ENCODE measurements around the gene NEDD4L. TPM values are rescaled to one million over a fixed set of nuclear protein-coding genes. Genes with fewer than 3 reads are reported as not detected.

Gene NEDD4L
- total and polyA plus RNA-seq, 4 donors = 10.2 to 20.3 (median 13.2) TPM

DNA sequence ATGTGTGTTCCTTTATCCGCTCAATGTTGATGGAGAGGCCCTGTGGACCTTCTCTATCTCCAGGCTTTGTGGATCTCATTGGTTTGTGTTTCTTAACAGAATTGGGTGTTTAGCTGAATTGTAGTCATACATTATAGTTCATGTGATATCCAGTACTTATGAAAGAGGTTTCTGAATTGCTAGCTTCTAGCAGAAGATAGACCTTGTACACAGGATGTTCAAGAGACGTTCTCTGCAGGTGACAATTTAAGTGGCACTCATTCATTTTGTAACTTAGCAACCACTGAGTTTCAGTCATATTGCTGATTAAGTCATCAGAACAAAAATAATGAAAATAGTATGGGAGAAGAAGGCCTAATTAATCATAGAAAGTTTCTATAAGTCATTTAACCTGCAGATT lies 305.6 kb downstream of the NEDD4L start (continued):
- TF ChIP-seq, protein P1, sequence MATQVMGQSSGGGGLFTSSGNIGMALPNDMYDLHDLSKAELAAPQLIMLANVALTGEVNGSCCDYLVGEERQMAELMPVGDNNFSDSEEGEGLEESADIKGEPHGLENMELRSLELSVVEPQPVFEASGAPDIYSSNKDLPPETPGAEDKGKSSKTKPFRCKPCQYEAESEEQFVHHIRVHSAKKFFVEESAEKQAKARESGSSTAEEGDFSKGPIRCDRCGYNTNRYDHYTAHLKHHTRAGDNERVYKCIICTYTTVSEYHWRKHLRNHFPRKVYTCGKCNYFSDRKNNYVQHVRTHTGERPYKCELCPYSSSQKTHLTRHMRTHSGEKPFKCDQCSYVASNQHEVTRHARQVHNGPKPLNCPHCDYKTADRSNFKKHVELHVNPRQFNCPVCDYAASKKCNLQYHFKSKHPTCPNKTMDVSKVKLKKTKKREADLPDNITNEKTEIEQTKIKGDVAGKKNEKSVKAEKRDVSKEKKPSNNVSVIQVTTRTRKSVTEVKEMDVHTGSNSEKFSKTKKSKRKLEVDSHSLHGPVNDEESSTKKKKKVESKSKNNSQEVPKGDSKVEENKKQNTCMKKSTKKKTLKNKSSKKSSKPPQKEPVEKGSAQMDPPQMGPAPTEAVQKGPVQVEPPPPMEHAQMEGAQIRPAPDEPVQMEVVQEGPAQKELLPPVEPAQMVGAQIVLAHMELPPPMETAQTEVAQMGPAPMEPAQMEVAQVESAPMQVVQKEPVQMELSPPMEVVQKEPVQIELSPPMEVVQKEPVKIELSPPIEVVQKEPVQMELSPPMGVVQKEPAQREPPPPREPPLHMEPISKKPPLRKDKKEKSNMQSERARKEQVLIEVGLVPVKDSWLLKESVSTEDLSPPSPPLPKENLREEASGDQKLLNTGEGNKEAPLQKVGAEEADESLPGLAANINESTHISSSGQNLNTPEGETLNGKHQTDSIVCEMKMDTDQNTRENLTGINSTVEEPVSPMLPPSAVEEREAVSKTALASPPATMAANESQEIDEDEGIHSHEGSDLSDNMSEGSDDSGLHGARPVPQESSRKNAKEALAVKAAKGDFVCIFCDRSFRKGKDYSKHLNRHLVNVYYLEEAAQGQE (IDR thresholded peaks at IDR 0.05) = no peak
- TF ChIP-seq NR2F2 (IDR thresholded peaks at IDR 0.05) = no peak

DNA sequence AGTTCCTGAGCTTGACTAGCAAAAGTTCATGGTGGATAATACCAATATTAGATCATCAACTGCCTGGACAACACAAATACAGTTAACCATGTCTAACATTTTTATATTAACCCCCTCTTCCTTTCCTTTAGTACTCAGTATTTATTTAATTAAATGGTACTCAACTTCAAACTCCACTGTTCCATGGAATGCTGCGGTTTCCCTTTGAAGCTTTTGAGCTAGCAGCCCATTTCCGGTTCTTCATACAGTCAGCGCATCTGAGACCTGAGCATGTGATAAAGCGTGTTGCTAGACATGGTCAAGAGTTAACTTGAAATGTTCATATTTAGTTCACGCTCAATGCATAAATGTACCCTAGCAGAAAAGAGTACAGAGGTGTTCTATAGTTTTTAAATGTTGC lies 306.5 kb downstream of the NEDD4L start:
- peaks cover 0 to 4% (median 0%) of the 10 kb centered on the region in 4 donors for H3K36me3 ChIP-seq (ENCODE audit: control insufficient read depth in 4 of 4, insufficient read depth in 3 of 4, low read depth in 1 of 4, low read length in 3 of 4)
- H3K27me3 ChIP-seq (ENCODE audit: control insufficient read depth in 4 of 4, insufficient read depth in 4 of 4, low read length in 3 of 4) = no peaks in the 10 kb centered on the region
- no peak overlapping the region for H3K9ac ChIP-seq (ENCODE audit: low read depth in 1 of 2, low read length in 2 of 2)
- H3K9me3 ChIP-seq (ENCODE audit: control insufficient read depth in 4 of 4, low read length in 3 of 4) = no peaks in the 10 kb centered on the region
- no peak for TF ChIP-seq FOXA1 (IDR thresholded peaks at IDR 0.05)
- TF ChIP-seq RAD21 (IDR thresholded peaks at IDR 0.05) = no peak
- TF ChIP-seq, protein P2, sequence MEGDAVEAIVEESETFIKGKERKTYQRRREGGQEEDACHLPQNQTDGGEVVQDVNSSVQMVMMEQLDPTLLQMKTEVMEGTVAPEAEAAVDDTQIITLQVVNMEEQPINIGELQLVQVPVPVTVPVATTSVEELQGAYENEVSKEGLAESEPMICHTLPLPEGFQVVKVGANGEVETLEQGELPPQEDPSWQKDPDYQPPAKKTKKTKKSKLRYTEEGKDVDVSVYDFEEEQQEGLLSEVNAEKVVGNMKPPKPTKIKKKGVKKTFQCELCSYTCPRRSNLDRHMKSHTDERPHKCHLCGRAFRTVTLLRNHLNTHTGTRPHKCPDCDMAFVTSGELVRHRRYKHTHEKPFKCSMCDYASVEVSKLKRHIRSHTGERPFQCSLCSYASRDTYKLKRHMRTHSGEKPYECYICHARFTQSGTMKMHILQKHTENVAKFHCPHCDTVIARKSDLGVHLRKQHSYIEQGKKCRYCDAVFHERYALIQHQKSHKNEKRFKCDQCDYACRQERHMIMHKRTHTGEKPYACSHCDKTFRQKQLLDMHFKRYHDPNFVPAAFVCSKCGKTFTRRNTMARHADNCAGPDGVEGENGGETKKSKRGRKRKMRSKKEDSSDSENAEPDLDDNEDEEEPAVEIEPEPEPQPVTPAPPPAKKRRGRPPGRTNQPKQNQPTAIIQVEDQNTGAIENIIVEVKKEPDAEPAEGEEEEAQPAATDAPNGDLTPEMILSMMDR (IDR thresholded peaks at IDR 0.05; ENCODE audit: low read depth, low read length, missing input control) = no peak
- H3K4me3 ChIP-seq (ENCODE audit: low read depth in 1 of 3, low read length in 3 of 3) = no peak overlapping the region
- no peak overlapping the region for H3K27ac ChIP-seq (ENCODE audit: low read depth in 1 of 2, low read length in 2 of 2)
- H3K4me1 ChIP-seq (ENCODE audit: control insufficient read depth in 4 of 4, insufficient read depth in 4 of 4, low read length in 3 of 4) = no peaks in the 10 kb centered on the region
- no peak for DNase-seq (ENCODE audit: low spot score)
- 98% methylated on average over 5 of the region's 5 CpGs for WGBS

DNA sequence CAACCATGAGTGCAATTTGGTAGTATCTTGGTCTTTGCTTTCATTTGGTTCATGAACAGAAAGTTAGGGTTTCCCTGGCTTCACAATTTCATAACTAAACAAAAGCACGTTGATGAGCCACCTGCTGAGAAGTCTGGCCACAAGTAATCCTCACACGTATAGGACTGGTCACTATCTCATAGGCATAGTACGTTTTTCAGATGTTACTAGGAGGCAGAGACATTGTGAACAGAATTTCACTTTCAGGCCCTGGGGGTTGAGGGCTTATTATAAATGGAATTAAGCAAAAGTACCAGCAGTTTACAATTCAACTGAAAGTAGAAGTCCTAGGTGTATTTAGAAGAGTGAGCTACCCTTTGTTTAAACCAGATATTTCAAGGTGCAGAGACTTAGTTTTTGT lies 307.8 kb downstream of the NEDD4L start:
- WGBS = 95% methylated on average over 3 of the region's 3 CpGs
- H3K9ac ChIP-seq (ENCODE audit: low read depth in 1 of 2, low read length in 2 of 2) = no peak overlapping the region
- H3K4me1 ChIP-seq (ENCODE audit: control insufficient read depth in 4 of 4, insufficient read depth in 4 of 4, low read length in 3 of 4) = no peaks in the 10 kb centered on the region
- H3K27ac ChIP-seq (ENCODE audit: low read depth in 1 of 2, low read length in 2 of 2) = no peak overlapping the region
- no peaks in the 10 kb centered on the region for H3K27me3 ChIP-seq (ENCODE audit: control insufficient read depth in 4 of 4, insufficient read depth in 4 of 4, low read length in 3 of 4)
- peaks cover 0 to 4% (median 0%) of the 10 kb centered on the region in 4 donors for H3K36me3 ChIP-seq (ENCODE audit: control insufficient read depth in 4 of 4, insufficient read depth in 3 of 4, low read depth in 1 of 4, low read length in 3 of 4)
- DNase-seq (ENCODE audit: low spot score) = no peak
- H3K4me3 ChIP-seq (ENCODE audit: low read depth in 1 of 3, low read length in 3 of 3) = no peak overlapping the region
- H3K9me3 ChIP-seq (ENCODE audit: control insufficient read depth in 4 of 4, low read length in 3 of 4) = no peaks in the 10 kb centered on the region
- TF ChIP-seq HNF4A (conservative IDR thresholded peaks at IDR 0.05) (no peak), RAD21 (IDR thresholded peaks at IDR 0.05) (no peak), RXRA (IDR thresholded peaks at IDR 0.05) (no peak), FOXA1 (IDR thresholded peaks at IDR 0.05) (no peak), SP1 (IDR thresholded peaks at IDR 0.05) (no peak), TAF1 (conservative IDR thresholded peaks at IDR 0.05) (no peak), FOXA2 (IDR thresholded peaks at IDR 0.05) (no peak), GABPA (IDR thresholded peaks at IDR 0.05 in 1 of 2, conservative IDR thresholded peaks at IDR 0.05 in 1 of 2) (no peak), NR2F2 (IDR thresholded peaks at IDR 0.05) (no peak), HNF4G (IDR thresholded peaks at IDR 0.05) (no peak), JUND (IDR thresholded peaks at IDR 0.05) (no peak), EGR1 (IDR thresholded peaks at IDR 0.05; ENCODE audit: low read depth in 2 of 2) (no peak), YY1 (IDR thresholded peaks at IDR 0.05) (no peak)
- TF ChIP-seq, protein P3, sequence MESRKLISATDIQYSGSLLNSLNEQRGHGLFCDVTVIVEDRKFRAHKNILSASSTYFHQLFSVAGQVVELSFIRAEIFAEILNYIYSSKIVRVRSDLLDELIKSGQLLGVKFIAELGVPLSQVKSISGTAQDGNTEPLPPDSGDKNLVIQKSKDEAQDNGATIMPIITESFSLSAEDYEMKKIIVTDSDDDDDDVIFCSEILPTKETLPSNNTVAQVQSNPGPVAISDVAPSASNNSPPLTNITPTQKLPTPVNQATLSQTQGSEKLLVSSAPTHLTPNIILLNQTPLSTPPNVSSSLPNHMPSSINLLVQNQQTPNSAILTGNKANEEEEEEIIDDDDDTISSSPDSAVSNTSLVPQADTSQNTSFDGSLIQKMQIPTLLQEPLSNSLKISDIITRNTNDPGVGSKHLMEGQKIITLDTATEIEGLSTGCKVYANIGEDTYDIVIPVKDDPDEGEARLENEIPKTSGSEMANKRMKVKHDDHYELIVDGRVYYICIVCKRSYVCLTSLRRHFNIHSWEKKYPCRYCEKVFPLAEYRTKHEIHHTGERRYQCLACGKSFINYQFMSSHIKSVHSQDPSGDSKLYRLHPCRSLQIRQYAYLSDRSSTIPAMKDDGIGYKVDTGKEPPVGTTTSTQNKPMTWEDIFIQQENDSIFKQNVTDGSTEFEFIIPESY (IDR thresholded peaks at IDR 0.05) = no peak
- TF ChIP-seq, protein P4, sequence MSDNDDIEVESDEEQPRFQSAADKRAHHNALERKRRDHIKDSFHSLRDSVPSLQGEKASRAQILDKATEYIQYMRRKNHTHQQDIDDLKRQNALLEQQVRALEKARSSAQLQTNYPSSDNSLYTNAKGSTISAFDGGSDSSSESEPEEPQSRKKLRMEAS (IDR thresholded peaks at IDR 0.05) = no peak
- TF ChIP-seq, protein P2 (IDR thresholded peaks at IDR 0.05; ENCODE audit: low read depth, low read length, missing input control) = no peak
- TF ChIP-seq, protein P5, sequence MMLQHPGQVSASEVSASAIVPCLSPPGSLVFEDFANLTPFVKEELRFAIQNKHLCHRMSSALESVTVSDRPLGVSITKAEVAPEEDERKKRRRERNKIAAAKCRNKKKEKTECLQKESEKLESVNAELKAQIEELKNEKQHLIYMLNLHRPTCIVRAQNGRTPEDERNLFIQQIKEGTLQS (IDR thresholded peaks at IDR 0.05) = no peak

Measured in liver (tissue), 9 donors.